ENCODE results near the gene PDP2. TPM values are rescaled to one million over a fixed set of nuclear protein-coding genes. Genes with fewer than 3 reads are reported as not detected.

PDP2 gene
- polyA plus RNA-seq, 1 donor (not counting 4 experiments of a cell fraction or from before 2014, with no cell fraction given): 18.5 TPM

DNA sequence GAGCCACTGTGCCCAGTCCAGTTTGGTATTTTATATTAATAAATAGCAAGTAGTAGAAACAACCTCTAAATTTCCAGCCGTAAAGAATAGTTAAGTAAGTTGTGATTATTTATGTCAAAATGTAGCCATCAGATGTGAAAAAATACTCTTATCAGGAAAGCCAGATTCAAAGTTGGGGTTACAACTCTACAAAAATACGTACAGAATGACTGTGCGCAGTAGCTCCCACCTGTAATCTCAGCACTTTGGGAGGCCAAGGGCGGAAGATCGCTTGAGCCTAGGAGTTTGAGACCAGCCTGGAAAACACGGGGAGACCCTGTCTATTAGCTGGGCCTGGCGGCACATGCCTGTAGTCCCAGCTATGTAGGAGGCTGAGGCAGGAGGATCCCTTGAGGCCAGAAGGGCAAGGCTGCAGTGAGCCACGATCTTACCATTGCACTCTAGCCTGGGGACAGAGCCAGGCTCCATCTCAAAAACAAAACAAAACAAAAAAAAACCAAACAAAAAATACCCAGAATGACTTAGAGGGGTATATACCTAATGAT, 1.7 kb downstream of the PDP2 start:
- DNase-seq (ENCODE audit: low read depth, low spot score) (no peak), FAIRE-seq (no peak)
- Histone ChIP-seq H3K27me3 (ENCODE audit: control insufficient read depth, extremely low read depth, insufficient read depth, low read length) (no peaks in the 10 kb centered on the region), H3K4me1 (ENCODE audit: control insufficient read depth, extremely low read depth, insufficient read depth, low read length) (peaks cover 10% of the 10 kb centered on the region), H3K9me1 (ENCODE audit: control insufficient read depth, extremely low read depth, insufficient read depth, low read length) (no peaks in the 10 kb centered on the region), H3K36me3 (ENCODE audit: control insufficient read depth in 2 of 2, extremely low read depth in 1 of 2, insufficient read depth in 2 of 2, low read length in 2 of 2) (peaks cover 17 to 19% of the 10 kb centered on the region in 2 experiments), H3K9ac (ENCODE audit: control insufficient read depth, extremely low read depth, insufficient read depth, low read length) (no peak overlapping the region), H3K79me2 (ENCODE audit: control insufficient read depth, insufficient read depth, low read length) (peaks cover 42% of the 10 kb centered on the region), H3K9me3 (ENCODE audit: control insufficient read depth, low read depth, low read length) (no peaks in the 10 kb centered on the region), H3K4me2 (ENCODE audit: control insufficient read depth, extremely low read depth, insufficient read depth, low read depth, low read length) (peak overlapping the region; percentile 91), H3K4me3 (ENCODE audit: control insufficient read depth in 2 of 3, extremely low read depth in 1 of 3, insufficient read depth in 2 of 3, low read depth in 1 of 3, low read length in 3 of 3) (no peak overlapping the region), H3K27ac (ENCODE audit: control insufficient read depth, insufficient read depth, low read length) (no peak overlapping the region), H4K20me1 (ENCODE audit: control insufficient read depth, extremely low read depth, insufficient read depth, low read length) (peaks cover 2% of the 10 kb centered on the region), H2AFZ (ENCODE audit: control insufficient read depth, low read length) (no peak overlapping the region)
- dilution Hi-C loops (cut with MboI; ENCODE audit: extremely low pct_ligation_motif_present, low sequenced_read_pairs): no loop called here
- TF ChIP-seq EZH2 (IDR thresholded peaks at IDR 0.05; ENCODE audit: low read length): no peak
- TF ChIP-seq, protein P1, sequence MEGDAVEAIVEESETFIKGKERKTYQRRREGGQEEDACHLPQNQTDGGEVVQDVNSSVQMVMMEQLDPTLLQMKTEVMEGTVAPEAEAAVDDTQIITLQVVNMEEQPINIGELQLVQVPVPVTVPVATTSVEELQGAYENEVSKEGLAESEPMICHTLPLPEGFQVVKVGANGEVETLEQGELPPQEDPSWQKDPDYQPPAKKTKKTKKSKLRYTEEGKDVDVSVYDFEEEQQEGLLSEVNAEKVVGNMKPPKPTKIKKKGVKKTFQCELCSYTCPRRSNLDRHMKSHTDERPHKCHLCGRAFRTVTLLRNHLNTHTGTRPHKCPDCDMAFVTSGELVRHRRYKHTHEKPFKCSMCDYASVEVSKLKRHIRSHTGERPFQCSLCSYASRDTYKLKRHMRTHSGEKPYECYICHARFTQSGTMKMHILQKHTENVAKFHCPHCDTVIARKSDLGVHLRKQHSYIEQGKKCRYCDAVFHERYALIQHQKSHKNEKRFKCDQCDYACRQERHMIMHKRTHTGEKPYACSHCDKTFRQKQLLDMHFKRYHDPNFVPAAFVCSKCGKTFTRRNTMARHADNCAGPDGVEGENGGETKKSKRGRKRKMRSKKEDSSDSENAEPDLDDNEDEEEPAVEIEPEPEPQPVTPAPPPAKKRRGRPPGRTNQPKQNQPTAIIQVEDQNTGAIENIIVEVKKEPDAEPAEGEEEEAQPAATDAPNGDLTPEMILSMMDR (optimal IDR thresholded peaks at IDR 0.05 in 1 of 3, IDR thresholded peaks at IDR 0.05 in 1 of 3, conservative IDR thresholded peaks at IDR 0.05 in 1 of 3; ENCODE audit: extremely low read depth in 1 of 3, insufficient read depth in 2 of 3, low read length in 3 of 3): no peak

DNA sequence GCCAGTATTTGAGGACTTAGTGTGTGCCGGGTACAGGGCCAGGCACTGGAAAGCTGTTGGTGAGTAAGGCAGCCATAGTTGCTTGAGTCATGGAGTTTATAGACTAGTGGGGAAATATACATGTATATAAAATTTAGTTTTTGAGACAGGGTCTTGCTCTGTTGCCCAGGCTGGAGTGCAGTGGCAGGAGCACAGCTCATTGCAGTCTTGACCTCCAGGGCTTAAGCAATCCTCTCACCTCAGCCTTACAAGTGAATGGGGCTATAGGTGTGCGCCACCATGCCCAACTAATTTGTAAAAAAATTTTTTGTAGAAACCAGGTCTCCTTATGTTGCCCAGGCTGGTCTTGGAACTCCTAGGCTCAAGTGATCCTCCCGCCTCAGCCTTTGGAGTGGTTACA, 2.4 kb downstream of the PDP2 start:
- no peak overlapping the region for H3K4me3 ChIP-seq (ENCODE audit: control insufficient read depth in 2 of 3, extremely low read depth in 1 of 3, insufficient read depth in 2 of 3, low read depth in 1 of 3, low read length in 3 of 3)
- dilution Hi-C loops (cut with MboI; ENCODE audit: extremely low pct_ligation_motif_present, low sequenced_read_pairs): no loop called here
- H3K27ac ChIP-seq (ENCODE audit: control insufficient read depth, insufficient read depth, low read length): no peak overlapping the region
- H3K9ac ChIP-seq (ENCODE audit: control insufficient read depth, extremely low read depth, insufficient read depth, low read length): no peak overlapping the region
- FAIRE-seq (no peak), DNase-seq (ENCODE audit: low read depth, low spot score) (no peak)
- peaks cover 10% of the 10 kb centered on the region for H3K4me1 ChIP-seq (ENCODE audit: control insufficient read depth, extremely low read depth, insufficient read depth, low read length)
- H4K20me1 ChIP-seq (ENCODE audit: control insufficient read depth, extremely low read depth, insufficient read depth, low read length): peaks cover 2% of the 10 kb centered on the region
- H3K79me2 ChIP-seq (ENCODE audit: control insufficient read depth, insufficient read depth, low read length): peaks cover 42% of the 10 kb centered on the region
- H3K27me3 ChIP-seq (ENCODE audit: control insufficient read depth, extremely low read depth, insufficient read depth, low read length): no peaks in the 10 kb centered on the region
- peaks cover 17 to 19% of the 10 kb centered on the region in 2 experiments for H3K36me3 ChIP-seq (ENCODE audit: control insufficient read depth in 2 of 2, extremely low read depth in 1 of 2, insufficient read depth in 2 of 2, low read length in 2 of 2)
- no peaks in the 10 kb centered on the region for H3K9me1 ChIP-seq (ENCODE audit: control insufficient read depth, extremely low read depth, insufficient read depth, low read length)
- no peak for TF ChIP-seq EZH2 (IDR thresholded peaks at IDR 0.05; ENCODE audit: low read length)
- TF ChIP-seq, protein P1 (optimal IDR thresholded peaks at IDR 0.05 in 1 of 3, IDR thresholded peaks at IDR 0.05 in 1 of 3, conservative IDR thresholded peaks at IDR 0.05 in 1 of 3; ENCODE audit: extremely low read depth in 1 of 3, insufficient read depth in 2 of 3, low read length in 3 of 3): no peak
- no peak overlapping the region for H2AFZ ChIP-seq (ENCODE audit: control insufficient read depth, low read length)
- H3K9me3 ChIP-seq (ENCODE audit: control insufficient read depth, low read depth, low read length): no peaks in the 10 kb centered on the region
- no peak overlapping the region for H3K4me2 ChIP-seq (ENCODE audit: control insufficient read depth, extremely low read depth, insufficient read depth, low read depth, low read length)
